Measurements from ENCODE around the gene CLASRP.
A peak's percentile ranks its signal among the peaks of the same experiment; 100 is the strongest.

Gene CLASRP

GRCh38 chr19:45090034-45090433 is 51.2 kb downstream of the CLASRP start:
- DNase-seq, result no peak

GRCh38 chr19:45090606-45091005 is 51.8 kb downstream of the CLASRP start:
- DNase-seq, result no peak

GRCh38 chr19:45091031-45091923 is 52.4 kb downstream of the CLASRP start:
- peak; percentile 96 for DNase-seq

GRCh38 chr19:45092747-45093678 is 54.2 kb downstream of the CLASRP start, which contains the start of gene PPP1R37:
TSS of gene PPP1R37 (plus strand) at chr19:45093179. CDS start at chr19:45093326, 147 bp downstream.
- peak; percentile 93 for DNase-seq

- DNase-seq, result no peak
Observed at GRCh38 chr19:45094137-45094536, 55.3 kb downstream of the CLASRP start.

- no peak for DNase-seq
Observed at GRCh38 chr19:45094707-45095106, 55.9 kb downstream of the CLASRP start.

GRCh38 chr19:45095496-45096413 is 56.9 kb downstream of the CLASRP start:
- DNase-seq, result no peak

- DNase-seq, result no peak
Observed at GRCh38 chr19:45096700-45097099, 57.9 kb downstream of the CLASRP start.

GRCh38 chr19:45097450-45097775 is 58.6 kb downstream of the CLASRP start:
- no peak for DNase-seq

GRCh38 chr19:45097776-45098520 is 59.1 kb downstream of the CLASRP start:
- no peak for DNase-seq

- no peak for DNase-seq
Observed at GRCh38 chr19:45098521-45099466, 59.9 kb downstream of the CLASRP start.

GRCh38 chr19:45099467-45100191 is 60.8 kb downstream of the CLASRP start:
- DNase-seq, result no peak

- no peak for DNase-seq
Observed at GRCh38 chr19:45100201-45100600, 61.4 kb downstream of the CLASRP start.

GRCh38 chr19:45100846-45101252 is 62.0 kb downstream of the CLASRP start:
- DNase-seq, result no peak

- no peak for DNase-seq
Observed at GRCh38 chr19:45101806-45102205, 63.0 kb downstream of the CLASRP start.

- no peak for DNase-seq
Observed at GRCh38 chr19:45102481-45102880, 63.6 kb downstream of the CLASRP start.

GRCh38 chr19:45103156-45103507 is 64.3 kb downstream of the CLASRP start:
- no peak for DNase-seq

- DNase-seq, result no peak
Observed at GRCh38 chr19:45103508-45104319, 64.9 kb downstream of the CLASRP start.

All from NCI-H1092 (cell line).